ENCODE results near the gene SERPINB6.
"Not testable (repeated sequence)": the region's sequence is repeated elsewhere in the genome, so short reads cannot be mapped to it uniquely, and the experiment has no call there.

Gene SERPINB6

GRCh38 chr6:2958331-2958711 lies 13.0 kb downstream of the SERPINB6 start:
- no peak for DNase-seq (ENCODE audit: low spot score)

DNA sequence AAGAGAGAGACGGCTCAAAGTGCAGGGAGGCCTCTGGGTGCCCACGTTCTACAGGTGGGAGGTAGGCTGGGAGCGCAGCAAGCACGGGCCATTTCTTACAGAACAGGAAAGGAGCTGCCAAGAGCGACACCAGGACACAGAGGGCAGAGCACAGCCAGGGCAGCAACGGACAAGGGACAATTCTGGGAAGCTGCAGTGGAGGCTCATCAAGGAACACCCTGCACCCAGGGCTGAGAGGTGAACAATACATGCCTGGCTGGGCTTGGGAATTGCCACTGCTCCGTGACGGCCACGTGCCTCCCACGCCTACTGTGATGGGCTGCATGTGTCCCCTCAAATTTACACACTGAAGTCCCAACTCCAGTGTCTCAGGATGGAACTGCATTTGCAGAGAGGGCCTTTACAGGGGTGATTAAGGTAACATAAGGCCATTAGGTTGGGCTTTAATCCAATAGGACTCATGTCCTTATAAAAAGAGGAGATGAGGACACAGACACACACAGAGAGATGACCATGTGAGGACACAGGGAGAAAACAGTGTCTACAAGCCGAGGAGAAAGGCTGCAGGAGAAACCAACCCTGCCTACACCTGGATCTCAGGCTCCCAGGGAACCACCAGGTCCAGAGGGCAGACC lies 13.6 kb downstream of the SERPINB6 start:
- DNase-seq (ENCODE audit: low spot score): no peak

GRCh38 chr6:2956930-2957685 lies 14.3 kb downstream of the SERPINB6 start:
- DNase-seq (ENCODE audit: low spot score): no peak

DNA sequence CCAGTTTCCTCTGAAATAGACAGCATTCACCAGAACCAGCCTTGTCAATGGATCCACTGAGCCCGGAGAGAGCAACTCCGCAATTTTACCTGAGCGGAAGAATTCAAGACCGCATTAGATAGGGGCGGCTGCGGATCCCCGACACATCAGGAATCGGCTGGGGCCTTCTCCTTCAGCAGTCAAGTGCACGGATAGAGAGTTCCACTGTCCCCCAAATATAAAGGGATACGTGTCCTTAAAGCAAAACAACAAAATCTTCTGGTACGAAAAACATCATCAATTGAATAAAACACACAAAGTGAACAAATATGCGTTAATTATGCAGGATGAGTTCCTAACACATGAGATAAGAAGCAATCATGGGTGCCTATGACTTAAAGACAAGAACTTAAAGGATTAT lies 18.3 kb downstream of the SERPINB6 start:
- DNase-seq (ENCODE audit: low spot score): no peak

DNA sequence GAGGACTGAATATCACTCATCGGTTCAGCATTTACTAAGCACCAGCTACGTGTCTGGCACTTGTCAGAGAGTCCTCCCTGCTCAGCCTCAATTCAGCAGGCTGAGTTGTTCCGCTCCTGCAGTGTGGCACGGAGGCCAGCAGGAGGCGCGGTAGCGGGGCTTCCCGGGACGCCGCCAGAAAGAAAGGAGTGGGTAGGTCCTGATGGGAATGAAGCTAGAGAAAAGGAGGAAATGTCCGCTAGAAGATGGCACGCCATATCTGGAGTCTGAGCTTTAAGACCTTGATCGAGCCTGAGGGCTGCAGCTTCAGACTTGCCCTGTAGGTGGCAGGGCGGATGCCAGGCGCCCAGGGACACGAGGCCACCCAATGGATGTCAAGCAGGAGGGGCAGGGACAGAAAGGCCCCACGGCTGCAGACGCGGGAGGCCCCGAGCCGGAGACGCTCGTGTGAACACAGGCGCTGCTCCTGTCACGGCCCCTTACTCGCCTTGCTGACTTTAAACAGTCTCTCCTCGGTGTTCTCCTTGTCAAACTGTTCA lies 18.7 kb downstream of the SERPINB6 start:
- peak; percentile 93 for DNase-seq (ENCODE audit: low spot score)

DNA sequence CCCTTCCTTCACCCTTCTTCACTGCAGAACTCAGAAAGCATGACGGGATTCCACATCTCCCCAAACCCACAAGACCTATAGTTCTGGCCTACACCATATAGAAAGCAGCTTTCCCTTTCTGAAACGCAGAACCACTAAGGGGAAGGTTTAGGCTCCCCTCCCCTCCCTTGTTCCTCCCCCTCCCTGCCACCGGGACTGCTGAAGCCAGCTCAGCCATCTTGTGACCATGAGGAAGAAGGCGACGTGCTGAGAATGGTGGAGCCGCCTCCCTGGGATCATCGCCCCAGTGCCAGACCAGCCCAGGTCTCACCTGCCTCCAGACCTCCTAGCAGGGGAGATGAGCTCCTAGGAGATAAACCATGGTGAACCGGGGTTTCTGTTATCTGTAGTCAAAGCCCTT lies 19.6 kb downstream of the SERPINB6 start:
- peak; percentile 14 for DNase-seq (ENCODE audit: low spot score)

GRCh38 chr6:2950713-2951112 lies 20.7 kb downstream of the SERPINB6 start:
- no peak for DNase-seq (ENCODE audit: low spot score)

GRCh38 chr6:2949536-2950083 lies 21.8 kb downstream of the SERPINB6 start:
- no peak for DNase-seq (ENCODE audit: low spot score)

DNA sequence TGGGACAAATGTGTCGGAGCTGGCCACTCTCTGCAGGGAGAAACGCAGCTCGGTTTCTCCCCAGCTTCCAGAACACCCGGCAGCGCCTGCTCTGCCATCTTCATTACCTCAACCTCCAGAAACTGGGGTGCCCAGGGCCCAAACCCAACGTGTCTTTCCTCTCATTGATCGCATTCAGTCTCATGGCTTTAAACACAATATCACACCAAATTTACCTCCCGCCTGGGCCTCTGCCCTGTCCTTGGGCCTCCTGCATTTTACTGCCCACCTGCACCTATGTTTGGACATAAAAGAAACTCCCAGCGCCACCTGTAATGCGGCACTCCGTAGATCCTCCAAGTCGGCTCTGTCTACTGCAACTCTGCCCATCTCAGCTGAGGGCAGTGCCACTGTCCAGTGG lies 22.2 kb downstream of the SERPINB6 start:
- no peak for DNase-seq (ENCODE audit: low spot score)

DNA sequence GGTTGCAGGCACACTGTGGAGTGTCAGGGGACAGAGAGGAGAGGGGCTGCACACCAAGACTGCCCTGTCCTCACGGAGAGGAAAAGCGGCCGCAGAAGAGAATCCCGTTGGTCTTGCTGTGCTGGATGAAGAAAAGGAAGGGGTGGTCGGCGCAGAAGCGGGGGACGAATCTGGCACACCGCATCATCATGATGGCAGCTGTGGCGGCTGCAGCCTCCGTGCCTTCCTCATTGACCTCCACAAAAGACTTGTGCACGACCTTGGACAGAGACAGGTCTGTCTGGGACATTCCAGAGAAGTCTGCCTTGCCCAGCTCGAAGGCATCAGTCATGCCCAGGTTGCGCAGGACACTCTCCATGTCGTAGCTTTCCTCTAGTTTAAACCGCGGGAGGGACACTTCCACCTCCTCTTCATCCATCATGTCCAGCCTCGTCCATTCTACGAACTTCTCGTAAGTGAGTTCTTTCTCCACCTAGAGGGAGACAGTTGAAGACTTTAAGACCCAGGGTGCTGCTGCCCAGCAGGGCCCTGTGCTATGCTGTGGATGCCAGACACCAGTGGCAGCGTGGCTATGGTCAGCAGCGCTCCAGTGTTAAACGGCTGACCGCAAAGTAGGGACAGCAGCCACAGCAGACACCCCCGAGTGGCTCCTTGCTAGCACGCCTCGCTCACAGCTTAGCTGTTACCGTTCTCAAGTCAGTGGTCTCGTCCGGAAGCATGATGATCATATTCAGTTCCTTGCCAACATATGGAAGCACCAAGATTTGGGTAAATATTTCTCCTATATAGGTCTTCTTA lies 22.9 kb downstream of the SERPINB6 start:
- DNase-seq (ENCODE audit: low spot score): no peak

DNA sequence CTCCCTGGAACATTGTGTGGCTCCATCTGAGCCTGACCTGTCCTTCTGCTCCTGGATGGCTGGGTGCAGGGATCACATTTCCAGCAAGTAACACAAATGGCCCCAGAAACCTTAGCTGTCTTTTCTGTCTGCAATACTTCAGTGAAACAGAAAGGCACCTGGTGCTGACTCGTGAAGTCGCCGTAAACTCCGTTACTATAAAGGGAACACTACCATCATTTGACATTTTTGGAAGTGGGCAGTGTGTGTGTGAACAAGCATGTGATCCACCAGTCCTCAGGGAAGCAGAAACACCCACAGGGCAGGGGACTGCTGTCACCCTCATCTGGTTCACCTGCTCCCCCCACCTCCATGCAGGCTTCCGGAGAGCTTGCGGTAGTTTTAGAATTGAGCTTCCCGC lies 23.9 kb downstream of the SERPINB6 start:
- no peak for DNase-seq (ENCODE audit: low spot score)

DNA sequence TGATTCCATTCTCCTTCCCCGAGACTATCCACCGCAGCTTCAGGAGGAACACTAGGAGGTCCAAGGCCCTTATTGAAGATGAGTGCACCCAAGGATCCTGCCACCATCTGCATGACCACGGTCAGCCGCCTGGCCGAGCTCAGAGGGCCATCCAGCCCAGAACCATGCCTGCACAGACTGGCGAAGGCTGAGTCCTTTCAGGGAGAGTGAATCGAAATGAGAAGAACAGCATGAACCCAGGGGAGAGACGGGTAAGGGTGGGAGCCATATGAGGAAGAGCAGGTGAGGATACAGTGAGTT lies 26.3 kb downstream of the SERPINB6 start:
- no peak for DNase-seq (ENCODE audit: low spot score)

GRCh38 chr6:2944405-2945152 lies 26.8 kb downstream of the SERPINB6 start:
- no peak for DNase-seq (ENCODE audit: low spot score)

DNA sequence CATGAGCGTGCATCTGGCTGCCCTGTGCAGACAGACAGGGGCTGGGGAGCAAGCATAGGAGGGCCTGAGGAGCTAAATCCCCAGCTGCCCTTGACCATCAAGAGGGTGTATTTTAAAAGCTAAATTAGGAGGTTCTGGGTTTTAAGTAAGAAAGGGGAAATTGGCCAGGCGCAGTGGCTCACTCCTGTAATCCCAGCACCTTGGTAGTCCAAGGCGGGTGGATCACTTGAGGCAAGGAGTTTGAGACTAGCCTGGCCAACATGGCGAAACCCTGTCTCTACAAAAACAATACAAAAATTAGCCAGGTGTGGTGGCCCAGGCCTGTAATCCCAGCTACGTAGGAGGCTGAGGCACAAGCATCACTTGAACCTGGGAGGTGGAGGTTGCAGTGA lies 27.8 kb downstream of the SERPINB6 start:
- DNase-seq (ENCODE audit: low spot score): no peak

DNA sequence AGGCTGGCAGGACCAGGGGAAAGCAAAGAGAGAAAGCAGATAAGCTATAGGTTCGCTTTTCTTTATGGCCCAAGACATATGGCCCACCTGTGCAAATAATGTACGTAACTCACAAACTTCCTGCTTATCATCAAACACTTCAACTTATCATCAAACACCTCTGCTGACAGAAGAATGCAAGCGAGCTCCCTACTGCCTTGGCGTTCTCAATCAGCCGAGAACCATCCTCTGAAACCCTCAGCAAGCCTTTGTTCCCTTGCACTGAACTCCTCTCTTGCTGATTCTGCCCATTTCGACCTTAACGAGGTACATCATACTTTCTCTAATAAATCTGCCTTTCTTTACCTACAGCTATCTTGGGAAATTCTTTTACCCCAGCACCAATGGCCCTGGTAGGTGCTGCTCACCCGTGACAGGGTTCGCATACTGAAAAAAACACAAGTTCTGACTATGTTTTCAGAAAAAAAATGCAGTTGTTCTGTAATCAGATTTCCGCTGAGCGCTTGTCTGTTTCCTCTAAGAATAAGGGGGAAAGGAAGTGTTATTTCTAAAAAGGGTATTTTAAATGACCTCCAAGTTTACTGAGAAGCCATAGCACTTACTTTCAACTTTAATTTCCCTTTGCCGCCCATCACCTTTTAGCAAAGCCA lies 28.3 kb downstream of the SERPINB6 start:
- no peak for DNase-seq (ENCODE audit: low spot score)

- not testable (repeated sequence) for DNase-seq (ENCODE audit: low spot score)
These were observed 29.3 kb downstream of the SERPINB6 start for GRCh38 chr6:2942116-2942515.

DNA sequence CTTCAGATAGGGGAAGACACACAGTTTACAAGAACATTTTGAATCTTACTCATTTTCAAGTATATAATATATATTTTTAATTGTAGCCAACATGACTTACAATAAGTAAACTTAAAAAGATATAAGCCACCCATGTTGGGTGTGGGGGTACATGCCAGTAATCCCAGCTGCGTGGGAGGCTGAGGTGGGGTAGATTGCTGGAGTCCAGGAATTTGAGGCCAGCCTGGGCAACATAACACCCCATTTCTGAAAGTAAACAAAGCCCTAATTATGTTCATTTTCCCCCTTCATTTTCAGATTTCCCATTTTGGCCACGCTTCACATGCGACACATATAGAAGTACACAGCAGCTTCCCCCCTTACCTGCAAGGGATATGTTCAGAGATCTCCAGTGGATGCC lies 30.5 kb downstream of the SERPINB6 start:
- DNase-seq (ENCODE audit: low spot score): no peak

- no peak for DNase-seq (ENCODE audit: low spot score)
These were observed 31.1 kb downstream of the SERPINB6 start for GRCh38 chr6:2940010-2940850.

DNA sequence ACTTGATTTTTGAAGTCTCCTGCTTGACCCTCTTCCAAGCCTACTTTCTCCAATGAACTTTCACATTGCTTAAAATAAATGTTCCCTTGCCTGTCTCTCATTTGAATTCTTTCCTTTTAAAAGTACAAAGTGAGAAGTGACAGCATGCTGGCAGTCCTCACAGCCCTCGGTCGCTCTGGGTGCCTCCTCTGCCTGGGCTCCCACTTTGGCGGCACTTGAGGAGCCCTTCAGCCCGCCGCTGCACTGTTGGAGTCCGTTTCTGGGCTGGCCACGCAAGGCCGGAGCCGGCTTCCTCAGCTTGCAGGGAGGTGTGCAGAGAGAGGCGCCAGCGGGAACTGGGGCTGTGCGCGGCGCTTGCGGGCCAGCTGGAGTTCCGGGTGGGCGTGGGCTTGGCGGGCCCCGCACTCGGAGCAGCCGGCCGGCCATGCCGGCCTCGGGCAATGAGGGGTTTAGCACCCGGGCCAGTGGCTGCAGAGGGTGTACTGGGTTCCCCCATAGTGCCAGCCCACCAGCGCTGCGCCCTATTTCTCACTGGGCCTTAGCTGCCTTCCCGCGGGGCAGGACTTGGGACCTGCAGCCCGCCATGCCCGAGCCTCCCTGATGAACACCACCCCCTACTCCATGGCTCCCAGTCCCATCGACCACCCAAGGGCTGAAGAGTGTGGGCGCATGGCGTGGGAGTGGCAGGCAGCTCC lies 31.9 kb downstream of the SERPINB6 start:
- DNase-seq (ENCODE audit: low spot score): no peak

DNA sequence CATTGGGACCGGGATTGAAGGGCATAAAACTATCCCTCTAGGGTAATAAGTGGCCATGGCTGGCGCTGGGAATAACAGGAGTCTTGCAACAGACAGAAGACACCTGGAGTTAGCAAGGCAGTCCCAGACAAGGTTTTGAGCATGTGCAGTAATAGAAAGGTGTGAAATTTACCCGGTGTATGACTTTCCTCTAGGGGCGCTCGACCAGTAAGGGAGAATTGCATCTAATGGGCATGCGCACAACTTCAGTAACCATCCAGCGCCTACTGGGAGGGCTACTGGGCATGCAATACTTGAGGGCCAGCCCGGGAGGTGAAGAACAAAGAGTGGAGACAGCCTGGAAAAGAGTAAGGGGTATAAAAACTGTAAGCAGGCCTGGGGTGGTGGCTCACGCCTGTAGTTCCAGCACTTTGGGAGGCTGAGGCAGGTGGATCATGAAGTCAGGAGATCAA lies 32.7 kb downstream of the SERPINB6 start:
- peak; percentile 14 for DNase-seq (ENCODE audit: low spot score)
